Uterus (tissue), 2 donors: ENCODE results near the gene C7orf57.

Experiments used
- POLR2A ChIP-seq, 2 donors: fragments of 450-650 bp; IDR thresholded peaks; one replicate each; pipeline ENCODE4 v1.6.1; 2016; ENCODE audit warnings: antibody characterized with exemption in 2 of 2, mild to moderate bottlenecking in 1 of 2, moderate library complexity in 1 of 2
- TF ChIP-seq, protein P1 (sequence below), 4 experiments: fragments of 200-600 bp in 2 of 4; fragments of 450-650 bp in 2 of 4; sonication (generic) in 2 of 4; IDR thresholded peaks; one replicate each; pipeline ENCODE4 v1.5.1; 2016 to 2019; ENCODE audit warnings: antibody characterized with exemption in 4 of 4, mild to moderate bottlenecking in 2 of 4, moderate library complexity in 1 of 4

DNA sequence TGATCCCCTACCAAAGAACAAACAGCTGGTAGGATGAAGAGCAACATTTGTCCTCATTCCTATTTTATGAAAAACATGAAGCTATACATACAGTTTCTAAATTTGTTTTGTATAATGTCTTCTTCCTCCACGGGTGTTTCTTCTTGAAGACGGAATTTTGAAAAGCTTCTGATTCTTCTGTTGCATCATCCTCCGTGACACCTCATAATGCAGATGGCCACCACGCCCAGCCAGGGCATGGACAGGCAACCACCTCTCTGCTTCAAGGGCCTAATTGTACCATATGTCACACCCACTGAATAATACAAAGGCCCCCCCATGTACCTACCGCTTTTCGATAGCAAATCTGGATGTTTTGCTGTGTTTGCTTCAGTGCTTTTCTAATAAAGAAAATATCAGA lies 6.4 kb upstream of the C7orf57 start, which contains the start of gene SUN3:
- TF ChIP-seq, protein P1, sequence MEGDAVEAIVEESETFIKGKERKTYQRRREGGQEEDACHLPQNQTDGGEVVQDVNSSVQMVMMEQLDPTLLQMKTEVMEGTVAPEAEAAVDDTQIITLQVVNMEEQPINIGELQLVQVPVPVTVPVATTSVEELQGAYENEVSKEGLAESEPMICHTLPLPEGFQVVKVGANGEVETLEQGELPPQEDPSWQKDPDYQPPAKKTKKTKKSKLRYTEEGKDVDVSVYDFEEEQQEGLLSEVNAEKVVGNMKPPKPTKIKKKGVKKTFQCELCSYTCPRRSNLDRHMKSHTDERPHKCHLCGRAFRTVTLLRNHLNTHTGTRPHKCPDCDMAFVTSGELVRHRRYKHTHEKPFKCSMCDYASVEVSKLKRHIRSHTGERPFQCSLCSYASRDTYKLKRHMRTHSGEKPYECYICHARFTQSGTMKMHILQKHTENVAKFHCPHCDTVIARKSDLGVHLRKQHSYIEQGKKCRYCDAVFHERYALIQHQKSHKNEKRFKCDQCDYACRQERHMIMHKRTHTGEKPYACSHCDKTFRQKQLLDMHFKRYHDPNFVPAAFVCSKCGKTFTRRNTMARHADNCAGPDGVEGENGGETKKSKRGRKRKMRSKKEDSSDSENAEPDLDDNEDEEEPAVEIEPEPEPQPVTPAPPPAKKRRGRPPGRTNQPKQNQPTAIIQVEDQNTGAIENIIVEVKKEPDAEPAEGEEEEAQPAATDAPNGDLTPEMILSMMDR (IDR thresholded peaks at IDR 0.05), result no peak
- TF ChIP-seq POLR2A (IDR thresholded peaks at IDR 0.05), result no peak
